H1 (cell line): ENCODE results near the gene NSD2. TPM values are rescaled to one million over a fixed set of nuclear protein-coding genes. Genes with fewer than 3 reads are reported as not detected.

Experiments used
- CTCF ChIA-PET: fragments of 300-600 bp; sonication (Branson Sonifier 250); formaldehyde crosslinking; loops from one replicate; lab custom pipeline; 2021; ENCODE audit not compliant: partially characterized antibody; lab: Charles Lee
- POLR2A ChIA-PET: fragments of 300-600 bp; sonication (Branson Sonifier 250); formaldehyde crosslinking; loops from one replicate; lab custom pipeline; 2021; ENCODE audit warnings: inconsistent platforms; ENCODE audit not compliant: partially characterized antibody; lab: Charles Lee
- DNase-seq, 2 experiments: peaks; one replicate each; pipeline versions ENCODE4 v3.0.0 to v3.0.0-alpha.2; 2010 to 2022; ENCODE audit warnings: low spot score in 2 of 2, low read depth in 1 of 2, mixed read lengths in 1 of 2
- FAIRE-seq: peaks from 2 replicates; lab custom pipeline; 2011; peaks lifted over from hg19 to GRCh38; lab: Jason Lieb, UNC
- H2AFZ ChIP-seq: 2 replicates; pipeline ENCODE4 v1.8.1; 2012; ENCODE audit warnings: low read length, inconsistent platforms
- H2AK5ac ChIP-seq: 2 replicates; pipeline ENCODE4 v1.6.1; 2013; ENCODE audit warnings: low read depth, low read length
- H2BK120ac ChIP-seq: replicated peaks from 2 replicates; pipeline ENCODE3; 2013; ENCODE audit warnings: low read depth, low read length, inconsistent platforms
- H2BK12ac ChIP-seq: 2 replicates; pipeline ENCODE4 v1.6.1; 2013; ENCODE audit warnings: low read depth, low read length
- H2BK15ac ChIP-seq: 2 replicates; pipeline ENCODE4 v1.6.1; 2013; ENCODE audit warnings: low read length
- H2BK20ac ChIP-seq: 2 replicates; pipeline ENCODE4 v1.6.1; 2013; ENCODE audit warnings: low read length
- H2BK5ac ChIP-seq: 2 replicates; pipeline ENCODE4 v1.6.1; 2013; ENCODE audit warnings: low read depth, low read length
- H3K14ac ChIP-seq: 2 replicates; pipeline ENCODE4 v1.6.1; 2013; ENCODE audit warnings: inconsistent platforms; ENCODE audit not compliant: insufficient read length
- H3K18ac ChIP-seq: 2 replicates; pipeline ENCODE4 v1.6.1; 2013; ENCODE audit warnings: low read length; ENCODE audit errors: extremely low read depth
- H3K23ac ChIP-seq: 2 replicates; pipeline ENCODE4 v1.6.1; 2013; ENCODE audit warnings: inconsistent platforms; ENCODE audit not compliant: insufficient read length
- H3K23me2 ChIP-seq: 2 replicates; pipeline ENCODE4 v1.6.1; 2013; ENCODE audit warnings: low read depth, low read length
- H3K27ac ChIP-seq: 2 replicates; pipeline ENCODE4 v1.6.1; 2011; ENCODE audit warnings: low read depth, low read length, inconsistent platforms
- H3K27me3 ChIP-seq, 4 experiments: replicated peaks in 1 of 4; 1 replicate in 1 of 4; 2 replicates in 3 of 4; pipeline versions ENCODE4 v1.6.1 to v1.8.1; 2011 to 2013; ENCODE audit warnings: low read length in 3 of 4, mild to moderate bottlenecking in 3 of 4, inconsistent platforms in 2 of 4, mixed read lengths in 2 of 4, moderate library complexity in 1 of 4; ENCODE audit not compliant: control insufficient read depth in 3 of 4, insufficient read depth in 3 of 4; ENCODE audit errors: extremely low read depth in 1 of 4
- H3K36me3 ChIP-seq, 4 experiments: 2 replicates each; pipeline versions ENCODE4 v1.6.1 to v1.8.1; 2011 to 2013; ENCODE audit warnings: mild to moderate bottlenecking in 4 of 4, low read length in 3 of 4, moderate library complexity in 2 of 4, control low read depth in 1 of 4, inconsistent platforms in 1 of 4; ENCODE audit not compliant: insufficient read depth in 4 of 4, control insufficient read depth in 2 of 4
- H3K4ac ChIP-seq: replicated peaks from 2 replicates; pipeline ENCODE3; 2013; ENCODE audit warnings: low read length, low read depth, mixed read lengths, inconsistent platforms; ENCODE audit not compliant: insufficient read length
- H3K4me1 ChIP-seq, 4 experiments: replicated peaks in 1 of 4; 1 replicate in 1 of 4; 2 replicates in 3 of 4; pipeline versions ENCODE4 v1.6.1 to v1.8.1; 2011 to 2013; ENCODE audit warnings: low read length in 3 of 4, inconsistent platforms in 2 of 4, mixed read lengths in 1 of 4; ENCODE audit not compliant: insufficient read depth in 4 of 4, control insufficient read depth in 3 of 4
- H3K4me2 ChIP-seq, 2 experiments: 2 replicates each; pipeline versions ENCODE4 v1.6.1 to v1.8.1; 2011 to 2013; ENCODE audit warnings: low read depth in 2 of 2, low read length in 2 of 2, control low read depth in 1 of 2, inconsistent platforms in 1 of 2, mild to moderate bottlenecking in 1 of 2; ENCODE audit not compliant: insufficient read depth in 1 of 2
- H3K4me3 ChIP-seq, 4 experiments: fragments of 200-600, 300-600 bp in 1 of 4; sonication (generic), shearing (Covaris generic), sonication (Bioruptor Twin) in 1 of 4; 2 replicates each; pipeline versions ENCODE4 v1.5.1 to v1.8.1; 2011 to 2016; ENCODE audit warnings: low read length in 4 of 4, low read depth in 3 of 4, control low read depth in 2 of 4, inconsistent platforms in 2 of 4, mild to moderate bottlenecking in 2 of 4, mixed read lengths in 1 of 4, moderate library complexity in 1 of 4; ENCODE audit not compliant: insufficient read depth in 2 of 4; ENCODE audit errors: extremely low read depth in 1 of 4
- H3K56ac ChIP-seq: replicated peaks from 2 replicates; pipeline ENCODE3; 2013; ENCODE audit warnings: low read depth, mild to moderate bottlenecking, mixed read lengths, low read length, inconsistent platforms; ENCODE audit not compliant: insufficient read length
- H3K79me1 ChIP-seq: 2 replicates; pipeline ENCODE4 v1.6.1; 2013; ENCODE audit warnings: low read depth, low read length, control low read depth
- H3K79me2 ChIP-seq, 2 experiments: 2 replicates each; pipeline versions ENCODE4 v1.6.1 to v1.8.1; 2012 to 2013; ENCODE audit warnings: low read length in 2 of 2, mild to moderate bottlenecking in 2 of 2, inconsistent platforms in 1 of 2; ENCODE audit not compliant: insufficient read depth in 2 of 2, control insufficient read depth in 1 of 2
- H3K9ac ChIP-seq, 4 experiments: replicated peaks in 1 of 4; 1 replicate in 1 of 4; 2 replicates in 3 of 4; pipeline versions ENCODE4 v1.6.1 to v1.8.1; 2011 to 2013; ENCODE audit warnings: low read depth in 3 of 4, low read length in 3 of 4, control low read depth in 2 of 4, mild to moderate bottlenecking in 2 of 4, moderate library complexity in 2 of 4, inconsistent platforms in 1 of 4; ENCODE audit errors: extremely low read depth in 1 of 4
- H3K9me3 ChIP-seq, 2 experiments: 2 replicates each; pipeline versions ENCODE4 v1.6.1 to v1.8.1; 2012 to 2013; ENCODE audit warnings: mild to moderate bottlenecking in 2 of 2, moderate library complexity in 2 of 2, control low read depth in 1 of 2, inconsistent platforms in 1 of 2, low read depth in 1 of 2, low read length in 1 of 2, mixed read lengths in 1 of 2; ENCODE audit not compliant: insufficient read depth in 2 of 2
- H4K20me1 ChIP-seq, 2 experiments: replicated peaks in 1 of 2; 2 replicates each; pipeline versions ENCODE3 to v1.8.1; 2011 to 2013; ENCODE audit warnings: inconsistent platforms in 2 of 2, low read length in 2 of 2, mild to moderate bottlenecking in 1 of 2; ENCODE audit not compliant: insufficient read depth in 2 of 2, control insufficient read depth in 1 of 2
- H4K5ac ChIP-seq: 2 replicates; pipeline ENCODE4 v1.6.1; 2013; ENCODE audit warnings: low read length, low read depth, mixed read lengths, inconsistent platforms; ENCODE audit not compliant: insufficient read length
- H4K8ac ChIP-seq: 2 replicates; pipeline ENCODE4 v1.8.0; 2013; ENCODE audit warnings: mild to moderate bottlenecking, moderate library complexity, low read length, inconsistent platforms; ENCODE audit not compliant: insufficient read depth; ENCODE audit errors: extremely low read depth
- H4K91ac ChIP-seq: replicated peaks from 2 replicates; pipeline ENCODE3; 2013; ENCODE audit warnings: low read length, mixed read lengths, inconsistent platforms; ENCODE audit not compliant: insufficient read length
- CBX5 ChIP-seq: fragments of 300-800, 300-1000 bp; sonication (generic); IDR thresholded peaks from 2 replicates; pipeline ENCODE4 v1.7.1; 2016; ENCODE audit warnings: antibody characterized with exemption, low read length, low read depth
- CEBPB ChIP-seq: IDR thresholded peaks from 2 replicates; pipeline ENCODE4 v1.6.1; 2012; ENCODE audit warnings: low read depth, low read length
- CREB1 ChIP-seq: IDR thresholded peaks from 2 replicates; pipeline ENCODE4 v1.6.1; 2012; ENCODE audit warnings: inconsistent platforms
- EP300 ChIP-seq, 2 experiments: IDR thresholded peaks; 1 replicate in 1 of 2; 2 replicates in 1 of 2; pipeline ENCODE4 v1.6.1; 2011 to 2012; ENCODE audit warnings: low read depth in 2 of 2, low read length in 2 of 2, mild to moderate bottlenecking in 2 of 2, borderline replicate concordance in 1 of 2, inconsistent platforms in 1 of 2, moderate library complexity in 1 of 2
- HDAC2 ChIP-seq, 2 experiments: fragments of 300-600 bp in 1 of 2; sonication (generic) in 1 of 2; IDR thresholded peaks; 2 replicates each; pipeline ENCODE4 v1.6.1; 2011 to 2012; ENCODE audit warnings: low read depth in 2 of 2, low read length in 2 of 2, mild to moderate bottlenecking in 2 of 2, moderate library complexity in 2 of 2, borderline replicate concordance in 1 of 2, inconsistent platforms in 1 of 2
- KDM4A ChIP-seq: IDR thresholded peaks from one replicate; pipeline ENCODE4 v1.7.1; 2012; ENCODE audit warnings: low read depth, mild to moderate bottlenecking, moderate library complexity, low read length, inconsistent platforms; ENCODE audit not compliant: severe bottlenecking
- PHF8 ChIP-seq: fragments of 200-600 bp; sonication (generic); conservative IDR thresholded peaks from 2 replicates; pipeline ENCODE4 v1.7.1; 2012; ENCODE audit warnings: low read depth, mild to moderate bottlenecking, inconsistent platforms, low read length, moderate library complexity
- RBBP5 ChIP-seq: IDR thresholded peaks from 2 replicates; pipeline ENCODE4 v1.7.1; 2012; ENCODE audit warnings: low read depth, mild to moderate bottlenecking, inconsistent platforms, low read length, moderate library complexity, borderline replicate concordance
- RXRA ChIP-seq: IDR thresholded peaks from 2 replicates; pipeline ENCODE4 v1.6.1; 2011; ENCODE audit warnings: low read depth, mild to moderate bottlenecking, low read length, moderate library complexity; ENCODE audit not compliant: insufficient read depth
- SIX5 ChIP-seq: IDR thresholded peaks from 2 replicates; pipeline ENCODE4 v1.6.1; 2011; ENCODE audit warnings: mild to moderate bottlenecking, low read depth, low read length
- SP4 ChIP-seq: IDR thresholded peaks from 2 replicates; pipeline ENCODE4 v1.6.1; 2012; ENCODE audit warnings: low read length, inconsistent platforms
- TAF1 ChIP-seq: IDR thresholded peaks from 2 replicates; pipeline ENCODE4 v1.6.1; 2011; ENCODE audit warnings: mild to moderate bottlenecking, low read depth, low read length
- TCF12 ChIP-seq: IDR thresholded peaks from 2 replicates; pipeline ENCODE4 v1.6.1; 2011; ENCODE audit warnings: low read depth, mild to moderate bottlenecking, low read length
- TEAD4 ChIP-seq: IDR thresholded peaks from 2 replicates; pipeline ENCODE4 v1.6.1; 2012; ENCODE audit warnings: low read depth, low read length, inconsistent platforms, mixed read lengths
- WGBS, 2 experiments: shearing (Covaris generic) in 1 of 2; methylation state at CpG; one replicate each; pipeline versions ENCODE4 v1.1.6 to v1.1.7; 2013 to 2015; ENCODE audit warnings: low lambda C conversion rate in 2 of 2, mixed read lengths in 2 of 2, inconsistent platforms in 1 of 2, low coverage in 1 of 2, missing lambda C conversion rate in 1 of 2; ENCODE audit not compliant: insufficient replicate concordance in 2 of 2, insufficient coverage in 1 of 2, insufficient read length in 1 of 2; ENCODE audit errors: extremely low coverage in 1 of 2, missing lambda C conversion rate in 1 of 2; 5-methylcytosine and 5-hydroxymethylcytosine counted together
- polyA plus RNA-seq, 7 experiments: library from polyadenylated mRNA; depleted of rRNA in 3 of 7; stranded (reverse) in 5 of 7; unstranded in 2 of 7; fragments of >200 nt in 5 of 7; fragments of 200-250 nt in 2 of 7; gene quantifications; 1 replicate in 5 of 7; 2 replicates in 1 of 7; 4 replicates in 1 of 7; pipeline versions ENCODE4 v1.2.1 to v1.2.3, GENCODE V29; 2011 to 2013; ENCODE audit warnings: missing spikeins in 2 of 7, mixed read lengths in 2 of 7
- total RNA-seq: library from RNA; stranded (reverse); fragmentation: NEBNext Ultra II Directional; extraction: Animal tissue kit (Norgen Biotek cat#: 25700); gene quantifications from 2 replicates; pipeline ENCODE4 v1.2.1, GENCODE V29; 2021

The NSD2 gene
- total and polyA plus RNA-seq, 2 of the 8 experiments (the other 6 are each of a cell fraction or from before 2014, with no cell fraction given): 26.7 to 129 TPM

DNA sequence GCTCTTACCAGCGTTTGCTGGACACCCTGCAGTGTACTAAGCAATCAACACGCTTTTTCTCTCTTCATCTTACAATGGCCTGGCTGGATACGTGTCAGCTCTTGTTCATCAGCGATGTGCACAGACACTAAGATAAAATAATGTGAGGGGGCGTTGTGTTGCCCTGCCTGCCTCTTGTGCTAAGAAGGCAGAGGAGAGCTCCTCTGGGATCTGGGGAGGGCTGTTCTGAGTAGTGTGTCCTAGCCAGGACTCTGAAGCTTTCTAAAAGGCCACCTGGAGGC lies 87.9 kb downstream of the NSD2 start:
- no peak overlapping the region for H3K4me3 ChIP-seq
- no peak overlapping the region for H3K4ac ChIP-seq
- WGBS, 2 experiments: 81% methylated on average over 5 of the region's 5 CpGs; no CpG with 5 or more reads in 1 of the 2 experiments
- H3K79me1 ChIP-seq: no peaks in the 10 kb centered on the region; the same call in 1 of the 2 replicates
- no peak for DNase-seq
- H2BK5ac ChIP-seq: no peak overlapping the region
- no peak overlapping the region for H2BK20ac ChIP-seq
- H3K14ac ChIP-seq: no peak overlapping the region
- TF ChIP-seq RBBP5 (no peak), CEBPB (no peak), KDM4A (no peak), RXRA (no peak), CREB1 (no peak), PHF8 (no peak), SP4 (no peak), TCF12 (no peak), TAF1 (no peak), CBX5 (no peak), HDAC2 (IDR thresholded peaks at IDR 0.05; ENCODE audit: borderline replicate concordance in 1 of 2, low read depth in 2 of 2, low read length in 2 of 2) (no peak), TEAD4 (no peak), SIX5 (no peak), EP300 (IDR thresholded peaks at IDR 0.05; ENCODE audit: borderline replicate concordance in 1 of 2, low read depth in 2 of 2, low read length in 2 of 2) (no peak)
- POLR2A ChIA-PET: no interaction called here
- no peak overlapping the region for H3K56ac ChIP-seq
- H4K8ac ChIP-seq: no peak overlapping the region
- no peaks in the 10 kb centered on the region for H3K23me2 ChIP-seq
- no peaks in the 10 kb centered on the region for H3K4me1 ChIP-seq
- no peak overlapping the region for H3K27ac ChIP-seq
- no peak overlapping the region for H2BK12ac ChIP-seq
- no peak for FAIRE-seq
- peaks cover 1 to 3% of the 10 kb centered on the region in 2 experiments for H4K20me1 ChIP-seq
- no peak overlapping the region for H2AFZ ChIP-seq
- no peaks in the 10 kb centered on the region for H3K27me3 ChIP-seq
- H3K4me2 ChIP-seq: no peak overlapping the region
- H3K9me3 ChIP-seq: no peaks in the 10 kb centered on the region
- H3K23ac ChIP-seq: no peak overlapping the region
- H2AK5ac ChIP-seq: no peak overlapping the region
- no peak overlapping the region for H4K5ac ChIP-seq
- H3K9ac ChIP-seq: no peak overlapping the region
- H3K18ac ChIP-seq: no peak overlapping the region
- H3K79me2 ChIP-seq: no peaks in the 10 kb centered on the region
- no peak overlapping the region for H2BK15ac ChIP-seq
- H3K36me3 ChIP-seq: peaks cover 17 to 62% (median 42%) of the 10 kb centered on the region in 4 experiments; a peak in 7 of 8 replicates
- no peak overlapping the region for H4K91ac ChIP-seq
- H2BK120ac ChIP-seq: no peak overlapping the region
- CTCF ChIA-PET: interaction anchor here (1.0 to 1.3 kb wide), 3 partner anchors 10 to 59 kb away, joined by 3 to 4 read pairs (median 3); no protein-coding TSS in a partner anchor
